GM10266 (cell line): ENCODE measurements around the gene ESYT1.

ENCODE experiments used
- DNase-seq: peaks from one replicate; pipeline ENCODE4 v3.0.0; 2012; ENCODE audit errors: extremely low spot score
- CTCF ChIP-seq: IDR thresholded peaks from 2 replicates; pipeline ENCODE4 v1.5.1; 2012; ENCODE audit warnings: mild to moderate bottlenecking, low read depth; ENCODE audit not compliant: control insufficient read depth, insufficient read depth; ENCODE audit errors: missing control alignments

ESYT1 gene

DNA sequence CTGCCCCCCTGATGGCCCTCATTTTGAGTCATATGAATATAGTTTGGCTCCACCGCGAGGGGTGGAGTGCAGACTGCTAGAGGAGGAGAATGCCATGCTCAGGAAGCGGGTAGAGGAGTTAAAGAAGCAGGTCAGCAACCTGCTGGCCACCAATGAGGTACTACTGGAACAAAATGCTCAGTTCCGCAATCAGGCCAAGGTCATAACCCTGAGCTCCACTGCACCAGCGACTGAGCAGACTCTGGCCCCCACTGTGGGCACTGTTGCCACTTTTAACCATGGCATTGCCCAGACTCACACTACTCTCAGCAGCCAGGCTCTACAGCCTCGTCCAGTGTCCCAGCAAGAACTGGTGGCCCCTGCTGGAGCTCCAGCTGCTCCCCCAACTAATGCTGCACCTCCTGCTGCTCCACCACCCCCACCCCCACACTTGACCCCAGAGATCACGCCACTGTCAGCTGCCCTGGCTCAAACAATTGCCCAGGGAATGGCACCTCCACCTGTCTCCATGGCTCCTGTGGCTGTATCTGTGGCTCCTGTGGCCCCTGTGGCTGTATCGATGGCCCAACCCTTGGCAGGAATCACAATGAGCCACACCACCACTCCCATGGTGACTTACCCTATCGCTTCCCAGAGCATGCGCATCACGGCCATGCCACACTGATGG, 6.7 kb upstream of the ESYT1 start:
- DNase-seq, result no peak
- TF ChIP-seq CTCF, result no peak

- DNase-seq, result no peak
- TF ChIP-seq CTCF, result no peak
Measured at GRCh38 chr12:56122637-56123036, 5.4 kb upstream of the ESYT1 start.

DNA sequence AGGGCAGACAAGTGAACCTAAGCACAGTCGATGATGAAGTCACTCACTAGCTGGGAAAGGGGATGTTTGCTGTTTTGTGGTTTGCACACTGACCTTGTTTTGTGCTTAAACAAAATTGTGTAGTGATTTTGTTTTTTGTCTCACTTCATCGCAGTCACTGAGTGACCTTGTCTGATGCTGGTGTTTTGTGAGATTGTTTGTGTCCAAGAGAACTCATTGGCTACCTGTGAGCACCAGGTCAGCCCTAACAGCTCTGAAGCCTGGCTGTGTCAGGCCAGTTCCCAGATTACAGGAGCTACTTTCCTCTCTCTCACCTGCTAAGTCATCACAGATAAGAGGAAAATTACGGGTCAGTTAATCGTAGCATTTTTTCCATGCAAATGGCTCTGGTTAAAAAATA, 3.9 kb upstream of the ESYT1 start:
- DNase-seq, result no peak
- TF ChIP-seq CTCF, result no peak

DNA sequence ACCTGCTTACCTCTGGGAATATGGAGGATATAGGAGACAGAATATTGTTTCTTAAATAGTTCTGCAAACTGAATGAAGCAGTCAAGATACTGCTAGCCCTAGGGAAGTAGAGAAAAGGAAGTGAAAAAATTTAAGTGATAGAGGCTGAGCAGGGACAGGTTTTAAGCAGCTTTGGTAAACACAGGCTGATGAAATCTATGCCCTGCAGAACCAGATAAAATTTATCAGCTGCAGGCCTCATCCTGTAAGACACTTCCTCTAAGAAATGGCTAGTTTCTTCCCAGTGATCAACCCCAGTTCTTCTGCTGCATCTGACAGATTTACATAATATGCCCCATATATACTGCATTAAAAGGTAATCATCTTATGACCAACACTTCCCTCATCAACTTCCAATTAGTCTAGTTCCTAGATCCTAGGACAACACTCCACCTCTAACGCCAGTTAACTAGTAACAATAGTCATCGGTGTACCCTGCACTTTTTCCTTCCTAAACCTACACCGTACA, 1.3 kb upstream of the ESYT1 start:
- DNase-seq, result no peak
- TF ChIP-seq CTCF, result no peak

DNA sequence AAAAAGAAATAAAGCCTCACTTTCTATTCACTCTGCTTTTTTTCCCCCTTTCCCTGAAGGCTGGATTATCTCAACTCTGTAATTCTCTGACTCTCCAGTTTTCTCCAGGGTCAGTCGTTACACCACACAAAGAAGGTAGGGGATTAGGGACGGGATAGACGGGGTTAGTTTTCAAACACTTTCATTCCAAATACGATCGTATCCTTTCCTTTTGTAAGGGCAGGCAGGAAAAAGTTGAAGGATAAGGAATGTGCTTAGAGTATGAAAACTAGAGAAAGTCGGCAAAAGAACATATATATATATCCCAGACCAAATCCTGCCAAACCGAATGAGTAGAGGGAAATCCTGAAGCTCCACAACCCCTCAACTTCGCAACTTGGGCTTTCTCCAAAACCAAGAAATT, 581 bp upstream of the ESYT1 start:
- no peak for DNase-seq
- TF ChIP-seq CTCF, result no peak

- DNase-seq, result no peak
- TF ChIP-seq CTCF, result no peak
Measured at GRCh38 chr12:56128670-56129205, 671 bp downstream of the ESYT1 start.

- TF ChIP-seq CTCF, result no peak
- DNase-seq, result peak; percentile 52
Measured at GRCh38 chr12:56129206-56129941, 1.3 kb downstream of the ESYT1 start.
